ENCODE data around the gene ZSWIM3.

The ZSWIM3 gene

DNA sequence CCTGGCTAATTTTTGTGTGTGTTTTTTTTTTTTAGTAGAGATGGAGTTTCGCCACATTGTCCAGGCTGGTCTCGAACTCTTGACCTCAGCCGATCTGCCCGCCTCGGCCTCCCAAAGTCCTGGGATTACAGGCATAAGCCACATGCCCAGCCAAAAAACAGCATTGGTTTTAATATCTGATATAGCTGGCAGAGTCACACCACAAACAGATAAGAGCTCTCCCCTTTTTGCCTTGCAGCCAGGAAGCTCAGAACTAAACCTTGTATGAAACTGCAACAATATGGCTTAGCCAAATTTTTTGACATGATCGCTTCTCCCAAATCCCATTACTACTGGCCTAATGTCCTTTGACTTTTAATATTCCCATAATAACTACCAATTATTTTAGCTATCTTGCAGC lies 5.1 kb upstream of the ZSWIM3 start:
- no peak for ATAC-seq (replicated peaks; ENCODE audit: extremely low read depth, poor library complexity, severe bottlenecking)
- DNase-seq (ENCODE audit: low spot score in 2 of 2), result no peak
- Mint-ChIP-seq H3K4me1 (peaks cover 25% of the 10 kb centered on the region), H3K27ac (ENCODE audit: low read depth) (no peak overlapping the region), H3K9me3 (no peaks in the 10 kb centered on the region), H3K4me3 (no peak overlapping the region), H3K27me3 (no peaks in the 10 kb centered on the region), H3K36me3 (ENCODE audit: insufficient read depth) (peaks cover 27% of the 10 kb centered on the region)

DNA sequence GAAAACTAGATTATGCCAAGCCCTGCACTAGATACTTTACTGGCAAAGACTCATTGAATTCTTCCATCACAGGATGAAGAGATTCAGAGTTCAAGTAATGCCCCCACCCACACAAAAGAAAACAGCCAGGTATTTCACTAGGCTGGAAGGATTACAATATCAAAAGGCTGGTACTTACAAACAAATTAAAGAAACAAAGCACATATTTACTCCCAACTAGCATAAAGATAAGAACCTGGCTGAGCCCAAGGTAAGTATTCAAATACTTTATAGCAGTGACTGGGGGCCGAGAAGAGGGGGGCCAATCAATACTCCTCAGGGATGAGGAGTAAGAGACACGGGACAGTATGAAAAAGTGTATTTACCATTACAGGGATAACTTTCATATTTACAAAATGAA lies 3.9 kb upstream of the ZSWIM3 start:
- Mint-ChIP-seq H3K9me3 (no peaks in the 10 kb centered on the region), H3K4me3 (no peak overlapping the region), H3K27ac (ENCODE audit: low read depth) (no peak overlapping the region), H3K36me3 (ENCODE audit: insufficient read depth) (peaks cover 27% of the 10 kb centered on the region), H3K4me1 (peaks cover 34% of the 10 kb centered on the region), H3K27me3 (no peaks in the 10 kb centered on the region)
- ATAC-seq (replicated peaks; ENCODE audit: extremely low read depth, poor library complexity, severe bottlenecking), result no peak
- no peak for DNase-seq (ENCODE audit: low spot score in 2 of 2)

DNA sequence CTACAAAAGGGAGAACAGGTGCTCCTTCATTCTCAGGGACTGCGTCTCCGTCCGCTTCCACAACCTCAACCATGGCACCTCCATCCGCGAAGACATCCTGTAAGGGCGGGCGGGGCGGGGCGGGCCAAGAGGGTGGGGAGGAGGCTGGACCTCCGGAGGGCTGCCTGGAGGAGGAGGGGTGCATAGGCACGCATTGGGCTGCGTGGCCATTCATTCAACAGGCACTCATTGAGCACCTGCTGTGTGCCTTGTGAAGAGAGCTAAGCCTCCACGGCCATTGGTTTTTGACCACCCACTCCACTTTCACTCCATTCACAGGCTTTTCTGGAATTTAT lies 435 bp downstream of the ZSWIM3 start:
- peak overlapping the region; percentile 96 for H3K27ac Mint-ChIP-seq (ENCODE audit: low read depth)
- peak overlapping the region; percentile 98 for H3K4me3 Mint-ChIP-seq
- no peaks in the 10 kb centered on the region for H3K27me3 Mint-ChIP-seq
- ATAC-seq (replicated peaks; ENCODE audit: extremely low read depth, poor library complexity, severe bottlenecking) (peak; percentile 24), DNase-seq (ENCODE audit: low spot score in 2 of 2) (no peak)
- peaks cover 14% of the 10 kb centered on the region for H3K36me3 Mint-ChIP-seq (ENCODE audit: insufficient read depth)
- H3K9me3 Mint-ChIP-seq, result no peaks in the 10 kb centered on the region
- peaks cover 38% of the 10 kb centered on the region for H3K4me1 Mint-ChIP-seq

GRCh38 chr20:45859916-45860315 lies 2.5 kb downstream of the ZSWIM3 start:
- ATAC-seq (replicated peaks; ENCODE audit: extremely low read depth, poor library complexity, severe bottlenecking), result no peak
- H3K36me3 Mint-ChIP-seq (ENCODE audit: insufficient read depth), result peaks cover 12% of the 10 kb centered on the region
- H3K27ac Mint-ChIP-seq (ENCODE audit: low read depth), result no peak overlapping the region
- peaks cover 32% of the 10 kb centered on the region for H3K4me1 Mint-ChIP-seq
- DNase-seq (ENCODE audit: low spot score in 2 of 2), result no peak
- H3K4me3 Mint-ChIP-seq, result no peak overlapping the region
- H3K9me3 Mint-ChIP-seq, result no peaks in the 10 kb centered on the region
- H3K27me3 Mint-ChIP-seq, result no peaks in the 10 kb centered on the region

DNA sequence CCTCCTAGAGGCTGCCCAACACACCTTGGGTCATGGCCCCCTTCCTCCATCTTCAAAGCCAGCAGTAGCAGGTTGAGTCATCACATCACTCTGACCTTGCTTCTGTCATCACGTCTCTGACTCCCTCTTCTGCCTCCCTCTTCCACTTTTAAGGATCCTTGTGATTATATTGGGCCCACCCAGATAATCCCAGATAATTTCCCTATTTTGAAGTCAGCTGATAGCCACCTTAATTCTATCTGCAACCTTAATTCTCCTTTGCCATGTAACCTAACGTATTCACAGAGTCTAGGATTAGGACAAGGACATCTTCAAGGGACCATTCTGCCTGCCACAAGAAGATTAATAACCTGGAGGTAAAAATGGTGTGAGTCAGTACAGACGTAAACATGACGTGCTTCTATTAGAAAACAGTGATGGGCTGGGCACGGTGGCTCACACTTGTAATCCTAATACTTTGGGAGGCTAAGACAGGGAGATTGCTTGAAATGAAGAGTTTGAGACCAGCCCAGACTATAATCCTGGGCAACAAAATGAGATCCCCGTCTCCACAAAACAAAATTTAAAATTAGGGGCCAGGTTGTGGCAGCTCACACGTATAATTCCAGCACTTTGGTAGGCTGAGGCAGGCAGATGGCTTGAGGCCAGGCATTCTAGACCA lies 3.3 kb downstream of the ZSWIM3 start:
- Mint-ChIP-seq H3K4me3 (no peak overlapping the region), H3K36me3 (ENCODE audit: insufficient read depth) (peaks cover 12% of the 10 kb centered on the region), H3K27ac (ENCODE audit: low read depth) (no peak overlapping the region), H3K27me3 (no peaks in the 10 kb centered on the region), H3K9me3 (no peaks in the 10 kb centered on the region), H3K4me1 (peaks cover 32% of the 10 kb centered on the region)
- ATAC-seq (replicated peaks; ENCODE audit: extremely low read depth, poor library complexity, severe bottlenecking), result no peak
- no peak for DNase-seq (ENCODE audit: low spot score in 2 of 2)

DNA sequence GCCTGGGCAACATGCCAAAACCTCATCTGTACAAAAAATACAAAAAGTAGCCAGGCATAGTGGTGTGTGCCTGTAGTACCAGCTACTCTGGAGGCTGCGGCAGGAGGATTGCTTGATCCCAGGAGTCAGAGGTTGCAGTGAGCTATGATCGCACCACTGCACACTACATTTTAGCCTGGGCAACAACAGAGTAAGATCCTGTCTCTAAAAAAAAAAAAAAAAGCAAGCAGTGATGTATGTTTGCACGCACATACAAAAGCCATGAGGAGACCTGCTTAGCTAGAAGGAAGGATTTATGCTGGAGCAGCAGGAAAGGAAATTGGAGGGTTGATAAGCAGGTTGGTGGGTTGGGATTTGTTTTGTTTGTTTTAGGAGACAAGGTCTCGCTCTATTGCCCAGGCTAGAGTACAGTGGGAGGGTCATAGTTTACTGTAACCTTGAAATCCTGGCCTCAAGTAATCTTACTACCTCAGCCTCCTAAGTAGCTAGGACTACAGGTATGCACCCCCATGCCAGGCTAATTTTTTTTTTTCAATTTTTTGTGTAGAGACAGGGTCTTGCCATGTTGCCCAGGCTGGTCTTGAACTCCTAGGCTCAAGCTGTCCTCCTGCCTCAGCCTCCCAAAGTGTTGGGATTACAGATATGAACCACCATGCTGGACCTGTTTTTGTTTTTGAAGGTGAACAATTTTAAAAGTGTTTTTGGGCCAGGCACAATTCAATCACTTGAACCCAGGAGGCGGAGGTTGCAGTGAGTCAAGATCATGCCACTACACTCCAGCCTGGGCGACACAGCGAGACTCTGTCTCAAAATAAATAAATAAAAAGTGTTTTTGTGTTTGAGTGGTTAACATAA lies 4.0 kb downstream of the ZSWIM3 start:
- no peak overlapping the region for H3K4me3 Mint-ChIP-seq
- H3K27ac Mint-ChIP-seq (ENCODE audit: low read depth), result no peak overlapping the region
- H3K9me3 Mint-ChIP-seq, result no peaks in the 10 kb centered on the region

DNA sequence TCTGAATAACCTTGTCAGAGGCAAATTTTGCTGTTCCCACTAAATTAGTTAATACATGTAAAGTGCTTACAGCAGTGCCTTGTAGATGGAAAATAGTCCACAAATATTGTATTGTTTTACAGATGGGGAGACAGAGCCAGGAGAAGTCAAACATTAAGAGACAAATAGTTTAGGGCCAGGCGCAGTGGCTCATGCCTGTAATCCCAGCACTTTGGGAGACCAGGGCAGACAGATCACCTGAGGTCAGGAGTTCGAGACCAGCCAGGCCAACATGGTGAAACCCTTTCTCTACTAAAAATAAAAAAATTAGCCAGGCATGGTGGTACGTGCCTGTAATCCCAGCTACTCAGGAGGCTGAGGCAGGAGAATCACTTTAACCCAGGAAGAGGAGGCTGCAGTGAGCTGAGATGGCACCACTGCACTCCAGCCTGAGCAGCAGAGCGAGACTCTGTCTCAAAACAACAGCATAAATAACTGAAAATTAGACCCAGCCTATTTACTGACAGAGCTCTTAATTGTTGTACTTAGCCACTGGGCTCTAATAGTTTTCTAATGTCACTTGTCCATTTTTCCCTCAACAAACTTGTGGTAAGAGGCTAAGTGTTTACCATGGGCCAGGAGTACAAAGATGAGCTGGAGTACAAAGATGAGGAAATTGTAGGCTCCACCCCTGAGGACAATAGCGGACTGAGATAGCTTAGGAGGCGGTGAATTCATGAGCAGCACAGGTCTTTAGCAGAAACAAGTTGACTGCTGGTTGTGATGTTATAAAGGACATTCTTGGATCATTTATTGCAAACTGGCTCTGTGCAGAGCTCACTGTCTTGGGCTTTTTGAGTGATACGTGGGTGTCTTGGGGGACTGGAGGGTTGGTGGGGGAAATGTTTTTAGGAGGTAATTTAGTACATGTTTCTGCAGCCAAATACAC lies 6.4 kb downstream of the ZSWIM3 start:
- H3K27ac Mint-ChIP-seq (ENCODE audit: low read depth), result no peak overlapping the region
- peaks cover 8% of the 10 kb centered on the region for H3K4me1 Mint-ChIP-seq
- no peak for ATAC-seq (replicated peaks; ENCODE audit: extremely low read depth, poor library complexity, severe bottlenecking)
- H3K27me3 Mint-ChIP-seq, result no peaks in the 10 kb centered on the region
- no peak overlapping the region for H3K4me3 Mint-ChIP-seq
- no peaks in the 10 kb centered on the region for H3K9me3 Mint-ChIP-seq
- H3K36me3 Mint-ChIP-seq (ENCODE audit: insufficient read depth), result peaks cover 3% of the 10 kb centered on the region
- no peak for DNase-seq (ENCODE audit: low spot score in 2 of 2)

More for the DNA sequence above, 4.0 kb downstream of the ZSWIM3 start:
- peaks cover 25% of the 10 kb centered on the region for H3K4me1 Mint-ChIP-seq
- peaks cover 12% of the 10 kb centered on the region for H3K36me3 Mint-ChIP-seq (ENCODE audit: insufficient read depth)
- no peak for DNase-seq (ENCODE audit: low spot score in 2 of 2)
- no peaks in the 10 kb centered on the region for H3K27me3 Mint-ChIP-seq
- no peak for ATAC-seq (replicated peaks; ENCODE audit: extremely low read depth, poor library complexity, severe bottlenecking)

- DNase-seq (ENCODE audit: low spot score in 2 of 2) (no peak), ATAC-seq (replicated peaks; ENCODE audit: extremely low read depth, poor library complexity, severe bottlenecking) (no peak)
- no peaks in the 10 kb centered on the region for H3K4me1 Mint-ChIP-seq
- H3K9me3 Mint-ChIP-seq, result no peaks in the 10 kb centered on the region
- no peaks in the 10 kb centered on the region for H3K27me3 Mint-ChIP-seq
- H3K4me3 Mint-ChIP-seq, result no peak overlapping the region
- no peak overlapping the region for H3K27ac Mint-ChIP-seq (ENCODE audit: low read depth)
- peaks cover 5% of the 10 kb centered on the region for H3K36me3 Mint-ChIP-seq (ENCODE audit: insufficient read depth)
Observed at GRCh38 chr20:45866454-45866853, 9.0 kb downstream of the ZSWIM3 start.

GRCh38 chr20:45867136-45867818 lies 9.9 kb downstream of the ZSWIM3 start:
- no peaks in the 10 kb centered on the region for H3K4me1 Mint-ChIP-seq
- ATAC-seq (replicated peaks; ENCODE audit: extremely low read depth, poor library complexity, severe bottlenecking) (no peak), DNase-seq (ENCODE audit: low spot score in 2 of 2) (no peak)
- no peak overlapping the region for H3K4me3 Mint-ChIP-seq
- no peaks in the 10 kb centered on the region for H3K9me3 Mint-ChIP-seq
- no peaks in the 10 kb centered on the region for H3K27me3 Mint-ChIP-seq
- no peak overlapping the region for H3K27ac Mint-ChIP-seq (ENCODE audit: low read depth)
- peaks cover 5% of the 10 kb centered on the region for H3K36me3 Mint-ChIP-seq (ENCODE audit: insufficient read depth)

DNA sequence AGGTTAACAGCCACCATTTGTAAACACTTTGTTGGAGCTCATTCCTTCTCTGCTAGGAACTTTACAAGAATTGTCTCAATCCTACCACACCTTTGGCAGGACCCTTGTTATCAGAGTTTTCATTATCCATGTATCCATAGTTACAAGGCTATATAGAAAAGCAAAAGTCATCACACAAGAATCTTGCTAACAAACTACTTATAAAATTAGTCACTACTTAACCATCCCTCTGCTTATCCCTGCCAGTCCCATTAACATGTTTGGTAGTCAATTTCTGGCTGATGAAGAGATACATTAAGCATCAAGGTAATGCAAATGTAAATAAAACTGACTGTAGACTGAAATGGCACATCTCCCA lies 10.4 kb downstream of the ZSWIM3 start:
- Mint-ChIP-seq H3K4me3 (no peak overlapping the region), H3K4me1 (no peaks in the 10 kb centered on the region), H3K27me3 (no peaks in the 10 kb centered on the region), H3K9me3 (no peaks in the 10 kb centered on the region), H3K36me3 (ENCODE audit: insufficient read depth) (peaks cover 2% of the 10 kb centered on the region), H3K27ac (ENCODE audit: low read depth) (no peak overlapping the region)
- DNase-seq (ENCODE audit: low spot score in 2 of 2), result no peak
- ATAC-seq (replicated peaks; ENCODE audit: extremely low read depth, poor library complexity, severe bottlenecking), result no peak

DNA sequence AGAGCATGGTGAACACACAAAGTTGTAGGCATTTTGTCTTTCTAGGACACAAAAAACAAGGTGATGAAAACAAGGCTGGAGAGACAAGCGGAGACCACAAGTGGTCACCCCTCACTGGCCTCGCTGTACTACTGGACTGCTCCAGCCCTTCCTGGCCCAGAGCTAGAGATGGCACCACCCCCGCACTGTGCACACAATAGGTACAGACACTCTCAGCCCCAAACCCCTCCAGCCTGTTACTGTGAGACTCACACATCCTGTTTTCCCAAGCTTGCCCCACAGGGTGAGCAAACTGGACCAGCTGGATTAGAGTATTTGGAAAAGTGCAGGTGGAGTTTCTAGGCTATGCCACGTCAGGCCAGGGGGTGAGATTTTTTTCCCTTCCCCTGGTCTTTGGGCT lies 15.2 kb downstream of the ZSWIM3 start:
- Mint-ChIP-seq H3K9me3 (no peaks in the 10 kb centered on the region), H3K4me3 (no peak overlapping the region), H3K27ac (ENCODE audit: low read depth) (no peak overlapping the region), H3K4me1 (no peaks in the 10 kb centered on the region), H3K36me3 (ENCODE audit: insufficient read depth) (peaks cover 5% of the 10 kb centered on the region), H3K27me3 (no peaks in the 10 kb centered on the region)
- ATAC-seq (replicated peaks; ENCODE audit: extremely low read depth, poor library complexity, severe bottlenecking) (no peak), DNase-seq (ENCODE audit: low spot score in 2 of 2) (no peak)

DNA sequence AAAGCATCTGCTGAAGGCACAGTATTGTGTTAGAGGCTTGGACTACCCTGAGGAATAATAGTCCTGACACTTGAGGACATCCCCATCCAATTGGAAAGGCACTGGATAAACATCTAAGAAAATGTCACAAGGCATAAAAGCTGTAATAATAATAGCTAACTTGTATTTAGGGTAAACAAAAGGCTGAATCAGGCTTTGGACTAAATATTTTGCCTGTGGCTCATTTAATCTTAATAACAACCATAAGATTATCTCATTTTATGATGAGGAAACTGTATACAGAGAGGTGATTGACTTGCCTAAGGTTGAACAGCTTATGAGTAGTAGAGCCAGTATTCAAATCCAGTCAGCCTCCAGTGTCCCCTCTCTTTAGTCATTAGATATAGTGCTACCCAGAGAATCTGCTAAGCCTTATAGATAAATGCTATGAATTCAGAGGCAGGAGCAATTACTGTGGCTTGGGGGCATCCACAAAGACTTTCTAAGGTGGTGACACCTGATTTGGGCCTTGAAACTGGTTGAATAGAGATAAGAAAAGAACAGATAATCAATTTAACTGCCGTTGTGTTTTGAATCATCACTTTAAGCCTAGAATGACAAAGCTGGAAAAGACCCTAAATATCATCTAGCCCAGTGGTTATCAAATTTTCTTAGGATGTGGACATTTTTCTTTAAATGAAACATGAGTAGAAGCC lies 16.1 kb downstream of the ZSWIM3 start:
- Mint-ChIP-seq H3K36me3 (ENCODE audit: insufficient read depth) (peaks cover 5% of the 10 kb centered on the region), H3K27ac (ENCODE audit: low read depth) (no peak overlapping the region), H3K4me1 (no peaks in the 10 kb centered on the region), H3K9me3 (no peaks in the 10 kb centered on the region), H3K4me3 (no peak overlapping the region), H3K27me3 (no peaks in the 10 kb centered on the region)
- no peak for ATAC-seq (replicated peaks; ENCODE audit: extremely low read depth, poor library complexity, severe bottlenecking)
- DNase-seq (ENCODE audit: low spot score in 2 of 2), result no peak
